GM10248 (cell line): ENCODE measurements around the gene ZBTB7B.

Source experiments
- CTCF ChIA-PET: fragments of 300-600 bp; sonication (Branson Sonifier 250); formaldehyde crosslinking; extraction: SDS; loops from one replicate; lab custom pipeline; 2021; ENCODE audit warnings: antibody characterized with exemption; lab: Yijun Ruan, JAX
- POLR2A ChIA-PET: fragments of 350-650 bp; sonication (Branson Sonifier 250); formaldehyde crosslinking; extraction: SDS; loops from one replicate; lab custom pipeline; 2020; ENCODE audit warnings: antibody characterized with exemption; lab: Yijun Ruan, JAX
- DNase-seq: peaks from one replicate; pipeline ENCODE4 v3.0.0; 2012; ENCODE audit errors: extremely low spot score
- TF ChIP-seq, protein P1 (sequence below): IDR thresholded peaks from 2 replicates; pipeline ENCODE4 v1.5.1; 2012; ENCODE audit warnings: mild to moderate bottlenecking, low read depth; ENCODE audit errors: extremely low read depth, missing control alignments, control extremely low read depth

Gene ZBTB7B

GRCh38 chr1:155002464-155003226 lies at the start of gene ZBTB7B:
TSS of gene ZBTB7B (plus strand) at chr1:155002802. CDS start at chr1:155014661, 11,859 bp downstream.
- POLR2A ChIA-PET = interaction anchor here (0.6 kb wide), 1 partner anchor 1238 kb away, joined by 5 read pairs; no protein-coding TSS in a partner anchor
- TF ChIP-seq, protein P1, sequence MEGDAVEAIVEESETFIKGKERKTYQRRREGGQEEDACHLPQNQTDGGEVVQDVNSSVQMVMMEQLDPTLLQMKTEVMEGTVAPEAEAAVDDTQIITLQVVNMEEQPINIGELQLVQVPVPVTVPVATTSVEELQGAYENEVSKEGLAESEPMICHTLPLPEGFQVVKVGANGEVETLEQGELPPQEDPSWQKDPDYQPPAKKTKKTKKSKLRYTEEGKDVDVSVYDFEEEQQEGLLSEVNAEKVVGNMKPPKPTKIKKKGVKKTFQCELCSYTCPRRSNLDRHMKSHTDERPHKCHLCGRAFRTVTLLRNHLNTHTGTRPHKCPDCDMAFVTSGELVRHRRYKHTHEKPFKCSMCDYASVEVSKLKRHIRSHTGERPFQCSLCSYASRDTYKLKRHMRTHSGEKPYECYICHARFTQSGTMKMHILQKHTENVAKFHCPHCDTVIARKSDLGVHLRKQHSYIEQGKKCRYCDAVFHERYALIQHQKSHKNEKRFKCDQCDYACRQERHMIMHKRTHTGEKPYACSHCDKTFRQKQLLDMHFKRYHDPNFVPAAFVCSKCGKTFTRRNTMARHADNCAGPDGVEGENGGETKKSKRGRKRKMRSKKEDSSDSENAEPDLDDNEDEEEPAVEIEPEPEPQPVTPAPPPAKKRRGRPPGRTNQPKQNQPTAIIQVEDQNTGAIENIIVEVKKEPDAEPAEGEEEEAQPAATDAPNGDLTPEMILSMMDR = no peak
- peak; percentile 74 for DNase-seq
- CTCF ChIA-PET = interaction anchor here (0.8 to 13.3 kb wide), 2 partner anchors 14 kb away, joined by 3 to 175 read pairs; no protein-coding TSS in a partner anchor

- TF ChIP-seq, protein P1 = no peak
- CTCF ChIA-PET = interaction anchor here (1.1 to 5.2 kb wide), 5 partner anchors 20 to 64 kb away, joined by 3 to 22 read pairs (median 4); no protein-coding TSS in a partner anchor
- POLR2A ChIA-PET = interaction anchor here (1.1 to 2.7 kb wide), 2 partner anchors 9 to 17 kb away, joined by 5 to 9 read pairs; partner anchors contain the start of gene PMVK
- DNase-seq = no peak
These were observed 49.0 kb upstream of the ZBTB7B start for GRCh38 chr1:154953611-154954038.

- CTCF ChIA-PET = interaction anchor here (0.8 to 5.2 kb wide), 11 partner anchors 15 to 285 kb away, joined by 3 to 22 read pairs (median 5); partner anchors contain the start of genes FLAD1 and SHC1
- POLR2A ChIA-PET = interaction anchor here (1.0 to 1.4 kb wide), 3 partner anchors 10 to 395 kb away, joined by 3 to 10 read pairs (median 3); no protein-coding TSS in a partner anchor
- TF ChIP-seq, protein P1 = no peak
- no peak for DNase-seq
These were observed 48.1 kb upstream of the ZBTB7B start for GRCh38 chr1:154954541-154954940.

DNA sequence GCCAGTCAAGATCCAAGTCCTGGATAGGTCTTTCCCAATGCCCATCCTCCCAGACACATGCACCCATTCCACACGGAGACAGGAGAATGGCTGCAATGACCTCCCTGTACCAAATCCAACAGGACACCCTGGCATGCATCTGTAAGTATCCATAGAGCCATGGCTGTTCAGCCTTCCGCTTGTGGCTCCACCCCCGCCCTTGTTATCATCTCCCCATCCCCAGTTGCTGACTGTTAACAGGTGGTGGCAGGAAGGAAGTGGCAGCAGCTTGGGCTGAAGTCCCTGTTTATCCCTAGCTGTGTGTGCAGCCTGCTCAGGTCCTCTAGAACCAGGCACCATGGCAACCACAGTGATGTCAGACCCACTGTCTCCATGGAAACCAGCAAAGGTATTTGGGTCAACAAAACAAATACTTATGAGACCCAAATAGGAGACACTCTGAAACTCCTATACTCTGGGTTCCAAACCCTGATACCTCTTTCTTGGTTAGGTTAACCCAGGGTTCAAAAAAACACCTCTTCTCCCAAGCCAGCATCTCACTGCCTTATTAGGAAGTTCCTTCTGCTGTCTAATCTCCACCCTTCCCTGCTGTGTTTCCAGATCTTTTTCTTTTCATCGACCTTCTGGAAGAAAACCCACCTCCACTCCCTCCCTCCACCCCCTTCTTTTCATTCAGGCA lies 47.4 kb upstream of the ZBTB7B start:
- ChIA-PET CTCF (interaction anchor here (0.7 to 5.2 kb wide), 17 partner anchors 10 to 285 kb away, joined by 3 to 22 read pairs (median 5); partner anchors contain the start of genes FLAD1 and SHC1), POLR2A (interaction anchor here (1.0 to 1.4 kb wide), 3 partner anchors 11 to 395 kb away, joined by 3 to 10 read pairs (median 3); no protein-coding TSS in a partner anchor)
- TF ChIP-seq, protein P1 = no peak
- peak; percentile 69 for DNase-seq

DNA sequence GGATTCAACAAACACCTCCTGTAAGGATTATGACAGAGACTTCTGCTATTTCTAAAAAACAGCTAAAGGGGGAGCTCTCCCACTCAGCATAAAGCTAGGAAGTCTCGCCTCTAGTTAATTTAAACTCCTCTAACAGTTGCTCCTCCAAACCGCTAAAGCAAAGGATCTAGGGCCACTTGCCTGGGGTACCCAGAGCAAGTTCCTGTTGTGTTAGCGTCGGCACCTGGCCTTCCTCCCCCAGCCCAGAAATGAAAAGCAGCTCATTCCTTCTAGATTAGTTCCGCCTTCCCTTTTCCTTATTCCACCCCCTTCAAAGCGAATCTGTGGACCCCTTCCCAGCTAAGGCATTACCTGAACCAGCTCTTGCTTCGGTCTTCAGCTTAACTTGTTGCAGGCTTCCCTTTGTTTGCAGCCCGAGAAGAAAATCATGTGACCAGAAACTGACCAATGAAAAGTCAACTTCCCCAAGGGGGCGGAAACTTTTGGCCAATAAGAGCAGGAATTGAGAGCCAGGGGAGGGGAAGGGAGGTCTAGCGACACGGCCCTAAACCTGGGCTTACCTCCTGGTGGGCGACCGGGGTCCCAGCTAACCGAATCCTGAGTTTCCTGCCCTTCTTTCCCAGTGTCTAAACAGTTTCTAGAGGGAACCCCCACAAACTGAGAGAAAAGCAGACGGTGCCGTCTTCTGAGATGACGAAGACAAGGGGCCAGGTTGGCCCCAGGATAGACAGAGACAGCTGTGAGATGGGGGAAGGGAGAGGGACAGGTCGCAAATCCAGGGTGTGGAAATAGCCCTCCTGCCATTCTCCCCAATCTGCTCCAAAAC lies 46.7 kb upstream of the ZBTB7B start, which contains the start of gene PBXIP1:
Gene PBXIP1 (minus strand): TSS at position 382 of the 826 bp plus-strand sequence. CDS start 2,378 bp downstream, outside the sequence.
- CTCF ChIA-PET = interaction anchor here (0.7 to 5.2 kb wide), 16 partner anchors 9 to 129 kb away, joined by 3 to 22 read pairs (median 6); partner anchors contain the start of genes FLAD1 and SHC1
- DNase-seq = peak; percentile 92
- TF ChIP-seq, protein P1 = peak; percentile 24

More for the DNA sequence above, 46.7 kb upstream of the ZBTB7B start, which contains the start of gene PBXIP1:
- POLR2A ChIA-PET = interaction anchor here (1.0 to 1.4 kb wide), 3 partner anchors 12 to 396 kb away, joined by 3 to 10 read pairs (median 3); no protein-coding TSS in a partner anchor
